Measurements from ENCODE around the gene TTYH1.

TTYH1 gene

GRCh38 chr19:54462655-54463530 lies 47.6 kb downstream of the TTYH1 start:
- Histone ChIP-seq H3K27me3 (ENCODE audit: low read depth, low read length) (no peaks in the 10 kb centered on the region), H3K9ac (ENCODE audit: low read length) (no peak overlapping the region), H3K4me3 (ENCODE audit: low read length) (no peak overlapping the region), H3K79me2 (ENCODE audit: low read length) (peaks cover 12% of the 10 kb centered on the region; the same call in 1 of the 2 replicates), H3K9me3 (ENCODE audit: insufficient read depth, low read length) (no peaks in the 10 kb centered on the region), H3K4me2 (ENCODE audit: low read length) (no peak overlapping the region), H3K4me1 (ENCODE audit: low read length) (peaks cover 10% of the 10 kb centered on the region), H3K36me3 (replicated peaks; ENCODE audit: low read depth, low read length) (peaks cover 43% of the 10 kb centered on the region), H3K27ac (ENCODE audit: low read length) (no peak overlapping the region), H2AFZ (ENCODE audit: low read depth, low read length) (no peak overlapping the region), H4K20me1 (ENCODE audit: insufficient read depth, low read length) (peaks cover 27% of the 10 kb centered on the region)
- no peak for TF ChIP-seq EZH2phosphoT487 (IDR thresholded peaks at IDR 0.05; ENCODE audit: low read depth)
- no peak for TF ChIP-seq CTCF (IDR thresholded peaks at IDR 0.05; ENCODE audit: low read depth, low read length)

DNA sequence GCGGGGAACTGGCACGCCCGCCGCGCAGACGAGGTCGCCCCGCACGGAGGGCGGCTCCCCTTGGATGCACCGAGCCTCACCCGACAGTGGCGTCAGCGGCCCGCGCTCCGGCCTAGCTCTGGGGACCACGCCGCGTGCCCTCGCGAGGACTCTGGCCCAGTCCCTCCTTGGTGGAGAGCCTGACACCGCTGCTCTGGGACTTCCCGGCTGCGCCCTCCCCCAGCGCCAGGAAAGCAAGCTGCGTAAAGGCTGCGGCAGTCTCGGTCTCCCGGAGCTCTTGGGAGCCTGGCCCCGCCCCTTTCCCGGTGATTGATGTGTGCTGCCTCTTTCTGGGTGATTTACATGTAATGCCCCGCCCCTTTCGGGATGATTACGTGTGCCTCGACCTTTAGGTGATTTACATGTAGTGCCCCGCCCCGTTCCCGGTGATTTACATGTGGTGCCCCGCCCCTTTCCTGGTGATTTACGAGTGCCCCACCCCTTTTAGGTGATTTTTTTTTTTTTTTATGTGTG lies 48.3 kb downstream of the TTYH1 start, which contains the start of gene LENG9:
Gene LENG9, minus strand, starts transcription at position 248 of the 513 bp plus-strand sequence. CDS start 252 bp downstream, outside the sequence.
- H3K27ac ChIP-seq (ENCODE audit: low read length): peak within 1 kb of the TSS; percentile 75
- peaks cover 25% of the 10 kb centered on the region for H4K20me1 ChIP-seq (ENCODE audit: insufficient read depth, low read length)
- no peak for TF ChIP-seq EZH2phosphoT487 (IDR thresholded peaks at IDR 0.05; ENCODE audit: low read depth)
- no peak for TF ChIP-seq CTCF (IDR thresholded peaks at IDR 0.05; ENCODE audit: low read depth, low read length)
- H3K9ac ChIP-seq (ENCODE audit: low read length): peak within 1 kb of the TSS; percentile 88
- peak within 1 kb of the TSS; percentile 92 for H3K4me3 ChIP-seq (ENCODE audit: low read length)
- H3K4me2 ChIP-seq (ENCODE audit: low read length): peak within 1 kb of the TSS; percentile 84
- H3K27me3 ChIP-seq (ENCODE audit: low read depth, low read length): no peaks in the 10 kb centered on the region
- peak within 1 kb of the TSS; percentile 88 for H2AFZ ChIP-seq (ENCODE audit: low read depth, low read length)
- no peaks in the 10 kb centered on the region for H3K9me3 ChIP-seq (ENCODE audit: insufficient read depth, low read length)
- peaks cover 36% of the 10 kb centered on the region for H3K36me3 ChIP-seq (replicated peaks; ENCODE audit: low read depth, low read length)
- H3K4me1 ChIP-seq (ENCODE audit: low read length): peaks cover 10% of the 10 kb centered on the region
- peaks cover 6% of the 10 kb centered on the region; the same call in 1 of the 2 replicates for H3K79me2 ChIP-seq (ENCODE audit: low read length)

- 0 out of 2 replicates have a peak, but pooled peaks cover under 1% of the 10 kb centered on the region for H3K27me3 ChIP-seq (ENCODE audit: low read depth, low read length)
- H3K27ac ChIP-seq (ENCODE audit: low read length): peak overlapping the region; percentile 75
- peak overlapping the region; percentile 84 for H3K4me2 ChIP-seq (ENCODE audit: low read length)
- peaks cover 10% of the 10 kb centered on the region for H3K4me1 ChIP-seq (ENCODE audit: low read length)
- peak overlapping the region; percentile 88 for H3K9ac ChIP-seq (ENCODE audit: low read length)
- H3K36me3 ChIP-seq (replicated peaks; ENCODE audit: low read depth, low read length): peaks cover 31% of the 10 kb centered on the region
- no peaks in the 10 kb centered on the region for H3K9me3 ChIP-seq (ENCODE audit: insufficient read depth, low read length)
- H3K4me3 ChIP-seq (ENCODE audit: low read length): peak overlapping the region; percentile 92
- TF ChIP-seq CTCF (IDR thresholded peaks at IDR 0.05; ENCODE audit: low read depth, low read length) (no peak), EZH2phosphoT487 (IDR thresholded peaks at IDR 0.05; ENCODE audit: low read depth) (no peak)
- peak overlapping the region; percentile 88 for H2AFZ ChIP-seq (ENCODE audit: low read depth, low read length)
- peaks cover 20% of the 10 kb centered on the region for H4K20me1 ChIP-seq (ENCODE audit: insufficient read depth, low read length)
- peaks cover under 1% of the 10 kb centered on the region; the same call in 1 of the 2 replicates for H3K79me2 ChIP-seq (ENCODE audit: low read length)
These were observed 48.9 kb downstream of the TTYH1 start for GRCh38 chr19:54464044-54464629.
